ENCODE measurements around the gene TCF12.
A peak's percentile ranks its signal among the peaks of the same experiment; 100 is the strongest.
"Not testable (repeated sequence)": the region's sequence is repeated elsewhere in the genome, so short reads cannot be mapped to it uniquely, and the experiment has no call there.

The TCF12 gene

DNA sequence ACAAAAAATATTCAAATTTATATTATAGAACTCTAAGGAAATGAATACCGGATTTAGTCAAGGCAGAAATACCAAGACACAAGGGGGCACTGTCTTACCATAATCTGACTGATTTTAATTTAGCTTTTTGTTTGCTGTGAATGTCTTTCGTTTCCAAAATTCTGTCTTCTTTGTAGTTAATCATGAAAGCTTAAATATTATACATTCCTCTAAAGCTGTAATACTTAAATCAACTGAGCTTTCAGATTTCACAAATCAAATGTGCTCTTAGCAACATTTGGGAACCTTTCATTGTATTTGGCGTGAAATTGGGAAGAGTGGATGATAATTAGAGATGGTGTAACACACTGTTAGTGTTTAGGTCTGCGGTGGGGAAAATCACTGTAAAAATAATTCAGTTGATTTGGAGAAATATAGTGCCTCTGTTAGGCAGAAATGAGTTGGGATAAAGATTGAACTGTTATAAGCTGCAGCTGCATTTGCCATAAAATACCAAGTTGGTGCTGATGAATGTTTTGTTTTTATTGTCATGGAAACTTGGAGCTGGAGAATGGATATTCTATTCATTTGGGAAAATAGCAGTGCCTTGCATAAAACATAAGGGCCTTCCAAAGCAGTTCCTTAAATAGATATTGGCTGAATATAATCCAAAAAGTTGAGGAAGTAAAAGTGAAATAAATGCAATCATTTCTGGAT, 228.2 kb downstream of the TCF12 start:
- DNase-seq = peak in 1 of 2 donors; percentile 7

DNA sequence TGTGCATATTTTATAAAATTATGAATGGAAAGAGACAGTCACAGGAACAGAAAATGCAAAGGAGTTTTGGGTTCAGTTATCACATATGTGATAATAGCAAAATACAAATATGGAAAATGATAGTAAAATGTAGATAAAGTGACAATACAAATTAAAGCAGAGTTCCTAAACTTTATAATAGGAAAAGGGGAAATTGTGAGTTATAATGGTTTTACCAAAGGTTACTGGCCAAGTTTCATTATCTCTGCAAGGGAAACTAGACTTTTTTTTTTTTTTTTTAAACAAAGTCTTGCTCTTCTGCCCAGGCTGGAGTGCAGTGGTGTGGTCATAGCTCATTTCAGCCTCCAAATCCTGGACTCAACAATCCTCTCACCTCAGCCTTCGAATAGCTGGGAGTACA, 229.2 kb downstream of the TCF12 start:
- DNase-seq = no peak

DNA sequence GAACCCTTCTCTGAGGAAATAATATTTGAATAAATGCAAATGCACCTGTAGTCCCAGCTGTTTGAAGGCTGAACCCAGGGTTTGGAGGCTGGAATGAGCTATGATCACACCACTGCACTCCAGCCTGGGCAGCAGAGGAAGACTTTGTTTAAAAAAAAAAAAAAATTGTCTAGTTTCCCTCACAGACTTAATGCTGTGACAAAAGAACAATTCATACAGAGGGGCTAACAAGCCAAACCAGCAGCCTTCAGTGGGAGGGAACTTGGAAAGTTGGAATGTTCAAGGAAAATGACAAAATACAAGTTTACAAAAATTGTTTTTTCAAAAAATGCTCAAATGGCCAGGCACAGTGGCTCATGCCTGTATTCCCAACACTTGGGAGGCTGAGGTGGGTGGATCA, 229.8 kb downstream of the TCF12 start:
- DNase-seq = no peak

DNA sequence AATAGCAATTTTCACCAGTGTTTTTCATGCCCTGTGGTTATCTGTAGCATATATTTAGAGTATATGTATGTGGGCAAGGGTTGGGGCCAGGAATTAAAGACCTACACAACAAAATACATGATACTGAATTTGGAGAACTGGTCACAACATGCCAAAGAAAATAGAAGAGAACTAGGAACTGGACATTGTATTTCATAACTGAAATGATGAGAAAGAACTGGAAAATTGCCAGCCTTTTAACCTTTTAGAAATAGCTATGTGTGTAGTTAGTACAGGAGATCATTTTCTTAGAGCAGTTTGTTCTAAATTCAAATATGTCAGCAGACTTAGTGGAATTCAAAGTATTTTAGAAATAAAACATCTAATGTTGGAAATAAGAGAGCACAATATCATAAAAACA, 230.8 kb downstream of the TCF12 start:
- no peak for DNase-seq

DNA sequence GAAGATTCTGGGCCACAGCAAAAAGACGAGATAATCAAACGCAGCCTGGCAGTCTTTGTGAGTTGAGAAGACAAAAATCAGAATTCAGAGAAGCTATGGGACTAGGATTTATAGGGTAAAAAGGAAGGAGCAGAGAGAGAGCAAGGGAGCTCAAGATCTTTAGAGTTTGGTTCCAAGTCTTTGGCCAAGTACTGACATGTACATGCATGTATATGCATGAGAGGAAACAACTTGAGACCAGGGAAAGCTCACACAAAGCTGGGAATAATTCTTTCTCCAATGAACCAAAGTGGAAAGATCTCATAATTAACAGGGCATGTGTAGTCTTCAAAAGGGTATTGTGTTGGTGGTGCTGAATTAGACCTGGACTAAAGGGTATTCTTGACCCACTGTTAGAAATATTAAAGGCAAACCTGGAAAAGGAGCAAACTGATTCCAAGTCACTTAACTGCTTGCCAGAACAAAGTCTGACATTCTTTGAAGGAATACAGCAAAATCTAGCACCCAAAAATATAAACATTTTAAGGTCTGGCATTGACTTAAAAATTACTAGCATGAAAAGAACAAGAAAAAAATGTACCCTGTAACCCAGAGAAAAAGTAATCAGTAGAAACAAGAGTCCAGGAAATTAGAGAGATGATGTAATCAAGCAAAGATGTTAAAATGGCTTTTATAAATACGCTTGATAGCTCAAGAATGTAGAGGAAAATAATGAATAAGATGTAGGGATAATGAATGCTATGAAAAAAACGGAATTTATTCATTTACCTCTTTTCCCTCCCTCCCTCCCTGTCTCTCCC, 231.8 kb downstream of the TCF12 start:
- no peak for DNase-seq

DNA sequence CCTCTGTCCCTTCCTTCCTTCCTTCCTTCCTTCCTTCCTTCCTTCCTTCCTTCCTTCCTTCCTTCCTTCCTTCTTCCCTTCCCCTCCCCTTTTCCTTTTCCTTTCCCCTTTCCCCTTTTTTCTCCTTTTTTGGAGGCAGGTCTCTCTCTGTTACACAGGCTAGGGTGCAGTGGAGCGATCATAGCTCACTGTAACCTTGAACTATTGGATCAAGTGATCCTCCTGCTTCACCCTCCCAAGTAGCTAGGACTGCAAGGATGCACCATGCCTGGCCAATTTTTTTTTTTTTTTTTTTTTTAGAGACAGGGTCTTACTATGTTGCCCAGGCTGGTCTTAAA, 232.4 kb downstream of the TCF12 start:
- DNase-seq = not testable (repeated sequence)

DNA sequence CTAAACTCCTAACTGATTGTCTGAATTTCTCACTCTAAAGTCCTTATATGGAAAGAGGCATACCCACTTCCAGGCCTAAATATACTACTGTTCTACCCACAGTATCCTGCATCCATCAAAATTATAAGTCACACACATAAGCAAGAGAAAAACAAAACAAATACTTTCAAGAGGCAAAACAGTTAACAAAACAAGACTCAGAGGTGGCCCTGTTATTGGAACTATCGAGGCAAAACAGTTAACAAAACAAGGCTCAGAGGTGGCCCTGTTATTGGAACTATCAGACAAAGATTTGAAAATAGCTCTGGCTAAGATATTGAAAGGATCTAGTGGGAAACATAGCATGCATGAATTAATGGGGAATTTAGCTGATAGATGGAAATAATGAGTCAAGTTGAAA, 233.7 kb downstream of the TCF12 start:
- DNase-seq = no peak

DNA sequence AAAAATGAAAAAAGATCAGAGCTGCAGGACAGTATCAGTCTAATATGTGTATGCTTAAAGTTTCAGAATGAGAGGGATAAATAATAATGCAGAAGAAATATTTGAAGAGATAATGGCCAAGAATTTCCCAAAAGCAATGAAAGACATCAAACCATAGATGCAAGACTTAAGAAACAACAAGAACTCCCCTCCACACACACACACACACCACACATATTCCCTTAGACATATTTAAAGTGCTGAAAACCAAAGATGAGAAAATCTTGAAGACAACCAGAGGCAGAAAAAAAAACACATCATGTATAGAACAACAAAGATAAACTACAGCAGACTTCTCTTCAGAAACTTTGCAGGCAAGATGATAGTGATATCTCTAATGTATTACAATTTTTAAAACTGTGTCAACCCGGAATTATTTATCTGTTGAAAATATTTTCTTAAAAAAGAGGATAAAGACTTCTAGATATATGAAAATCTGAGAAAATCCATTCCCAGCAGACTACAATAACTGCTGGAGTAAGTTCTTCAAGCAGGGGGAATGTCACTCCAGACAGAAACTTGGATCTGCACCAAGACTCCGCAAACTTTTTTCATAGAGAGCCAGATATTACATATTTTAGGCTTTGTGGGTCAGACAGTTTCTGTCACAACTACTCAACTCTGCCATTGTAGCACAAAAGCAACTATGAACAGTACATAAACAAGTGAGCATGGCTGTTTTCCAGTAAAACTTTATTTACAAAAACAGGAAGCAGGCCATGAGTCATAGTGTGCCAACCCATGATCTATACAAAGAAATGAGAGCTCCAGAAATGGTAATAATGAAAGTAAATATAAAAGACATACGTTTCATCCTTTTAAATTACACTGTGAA, 234.5 kb downstream of the TCF12 start:
- no peak for DNase-seq

DNA sequence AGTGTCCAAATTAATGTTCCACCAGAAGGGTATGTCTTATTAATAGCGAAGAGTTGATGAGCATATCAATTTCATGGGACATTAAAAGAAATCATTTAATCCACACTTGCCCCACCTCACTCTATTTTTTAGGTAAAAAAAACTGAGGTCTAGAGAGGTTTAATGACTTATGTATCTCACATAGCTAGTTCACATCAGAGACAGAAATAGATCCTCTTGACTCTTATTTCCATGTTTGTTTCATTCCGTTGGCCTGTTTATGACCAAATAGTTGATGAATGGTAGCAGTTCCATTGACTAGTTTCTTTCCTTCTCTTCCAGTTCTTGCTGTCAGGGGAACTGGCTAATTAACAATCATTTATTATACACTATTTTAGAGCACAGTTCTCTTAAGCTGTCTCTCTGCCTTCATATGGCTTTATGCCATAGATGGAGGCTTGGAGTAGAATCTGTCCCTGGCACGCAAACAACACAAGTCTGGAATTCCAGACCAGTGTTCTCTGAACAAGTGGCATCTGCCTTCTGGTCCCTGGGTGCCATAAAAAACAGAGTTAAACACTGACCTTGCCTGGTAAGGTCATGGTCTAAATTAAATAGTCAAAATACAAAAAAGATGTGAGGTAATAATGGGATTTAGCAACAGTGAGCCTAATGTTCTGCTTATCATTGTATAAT, 237.9 kb downstream of the TCF12 start:
- no peak for DNase-seq

DNA sequence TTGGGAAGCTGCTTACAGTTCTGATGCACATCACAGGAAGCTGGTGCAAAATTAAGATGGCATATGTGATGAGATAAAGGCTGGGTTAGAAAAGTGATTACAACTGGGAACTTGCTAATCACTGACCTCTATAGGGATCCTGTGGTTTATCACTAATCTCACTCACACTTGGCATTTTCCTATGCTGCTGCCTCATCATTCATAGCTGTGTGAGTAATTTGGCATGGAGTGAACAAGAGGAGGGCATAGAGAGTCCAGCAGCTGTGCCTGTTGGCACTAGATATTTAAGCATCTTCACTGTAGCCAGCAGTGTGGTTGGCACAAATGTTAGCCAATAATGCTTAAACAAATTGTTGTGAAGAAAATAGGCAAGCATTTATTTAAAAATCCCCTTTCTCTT, 240.1 kb downstream of the TCF12 start:
- DNase-seq = no peak

DNA sequence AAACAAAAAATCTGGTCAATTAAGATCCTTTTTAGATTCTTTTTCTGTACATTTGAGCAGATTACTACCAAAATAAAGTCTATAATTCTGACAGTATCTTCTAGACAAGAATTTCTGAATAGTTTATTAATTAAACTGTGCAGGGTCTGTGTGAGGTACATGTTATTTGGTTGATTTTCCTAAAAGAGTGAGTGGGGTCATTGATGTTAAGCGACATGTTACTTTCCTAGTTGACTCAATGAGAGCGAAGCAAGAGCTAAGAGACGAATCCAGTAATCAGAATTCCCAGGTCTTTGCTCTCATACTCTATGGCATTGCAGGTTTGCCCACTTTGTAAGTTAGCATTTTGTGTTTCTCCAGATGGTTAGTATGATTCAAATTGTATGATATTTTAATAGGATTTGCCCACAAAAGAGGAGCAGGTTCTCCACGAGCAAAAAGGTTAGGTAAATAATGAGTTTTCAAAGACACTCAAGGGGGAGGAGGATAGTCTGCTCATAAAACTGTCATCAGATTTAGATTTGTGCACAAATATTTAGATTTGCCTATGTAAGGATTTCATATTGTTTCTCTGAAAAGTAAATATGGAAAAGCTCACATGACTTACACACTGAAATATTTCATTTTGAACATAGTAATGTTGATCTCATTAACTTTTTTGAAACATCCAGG, 240.7 kb downstream of the TCF12 start:
- DNase-seq = no peak

DNA sequence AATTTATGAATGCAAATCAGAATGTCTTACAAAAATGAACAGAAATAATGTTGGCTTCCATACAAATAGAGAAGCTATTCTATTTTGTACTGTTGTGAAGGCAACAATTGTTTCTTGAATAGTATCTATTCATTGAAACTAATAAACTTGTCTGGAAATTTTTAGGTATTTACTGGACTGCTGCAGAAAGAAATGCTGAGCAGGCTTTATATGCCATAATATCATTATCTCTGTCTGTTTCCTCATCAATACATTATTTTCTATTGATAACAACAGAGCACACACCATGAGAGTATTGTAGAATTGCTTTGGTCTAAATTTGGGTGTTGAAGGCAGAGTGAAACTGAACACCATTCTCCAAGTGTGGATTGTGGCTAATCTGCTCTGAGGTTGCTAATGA, 241.3 kb downstream of the TCF12 start:
- no peak for DNase-seq

DNA sequence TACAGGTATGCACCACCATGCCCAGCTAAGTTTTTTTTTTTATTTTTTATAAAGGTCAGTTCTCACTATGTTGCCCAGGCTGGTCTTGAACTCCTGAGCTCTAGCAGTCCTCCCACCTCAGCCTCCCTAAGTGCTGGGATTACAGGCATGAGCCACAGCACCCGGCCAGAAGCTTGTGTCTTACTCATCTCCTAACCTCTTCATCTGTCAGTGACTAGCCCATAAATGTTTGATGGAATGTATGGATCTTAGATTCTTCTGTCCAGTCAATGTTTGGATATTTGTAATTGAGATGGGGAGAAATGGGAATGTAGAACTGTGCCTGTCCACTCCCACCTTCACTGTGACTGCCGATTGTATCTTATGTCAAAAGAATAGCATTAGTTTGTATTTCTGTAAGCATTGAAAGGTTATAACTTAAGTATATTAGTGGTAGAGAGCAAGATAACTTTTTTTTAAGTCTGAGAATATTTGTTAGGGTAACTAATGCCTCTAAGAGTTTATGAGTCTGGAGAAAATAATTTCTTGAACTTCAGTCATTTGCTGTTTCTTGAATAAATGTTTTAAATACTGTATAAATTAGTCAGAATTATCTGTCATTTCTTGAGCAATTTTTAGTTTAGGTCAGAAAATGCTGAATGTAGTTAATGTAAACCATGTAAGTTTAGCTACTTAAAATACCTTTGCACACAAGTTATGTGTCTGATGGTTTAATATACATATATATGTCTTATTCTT, 242.5 kb downstream of the TCF12 start:
- no peak for DNase-seq

DNA sequence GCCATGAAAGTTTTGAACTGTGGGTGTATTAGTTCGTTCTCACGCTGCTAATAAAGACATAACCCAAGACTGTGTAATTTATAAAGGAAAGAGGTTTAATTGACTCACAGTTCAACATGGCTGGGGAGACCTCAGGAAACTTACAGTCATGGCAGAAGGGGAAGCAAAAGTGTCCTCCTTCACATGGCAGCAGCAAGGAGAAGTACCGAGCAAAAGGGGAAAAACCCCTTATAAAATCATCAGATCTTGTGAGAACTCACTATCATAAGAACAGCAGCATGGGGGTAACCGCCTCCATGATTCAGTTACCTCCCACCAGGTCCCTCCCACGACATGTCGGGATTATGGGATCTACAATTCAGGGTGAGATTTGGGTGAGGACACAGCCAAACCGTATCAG, 245.8 kb downstream of the TCF12 start:
- not testable (repeated sequence) for DNase-seq

DNA sequence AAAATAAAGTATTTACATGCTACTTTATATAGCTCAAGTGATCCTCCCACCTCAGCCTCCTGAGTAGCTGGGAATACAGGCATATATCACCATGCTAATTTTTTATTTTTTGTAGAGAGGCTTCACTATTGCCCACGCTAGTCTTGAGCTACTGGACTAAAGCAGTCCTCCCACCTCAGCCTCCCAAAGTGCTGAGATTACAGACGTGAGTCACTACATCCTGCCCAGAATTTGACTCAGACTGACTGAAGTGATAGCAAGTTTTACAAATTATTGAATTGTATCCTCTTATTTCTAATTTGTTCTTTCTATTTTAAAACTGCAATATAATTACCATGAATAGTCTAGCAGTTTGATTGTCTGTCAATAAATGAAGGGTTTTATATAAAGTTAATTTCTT, 247.5 kb downstream of the TCF12 start:
- no peak for DNase-seq

DNA sequence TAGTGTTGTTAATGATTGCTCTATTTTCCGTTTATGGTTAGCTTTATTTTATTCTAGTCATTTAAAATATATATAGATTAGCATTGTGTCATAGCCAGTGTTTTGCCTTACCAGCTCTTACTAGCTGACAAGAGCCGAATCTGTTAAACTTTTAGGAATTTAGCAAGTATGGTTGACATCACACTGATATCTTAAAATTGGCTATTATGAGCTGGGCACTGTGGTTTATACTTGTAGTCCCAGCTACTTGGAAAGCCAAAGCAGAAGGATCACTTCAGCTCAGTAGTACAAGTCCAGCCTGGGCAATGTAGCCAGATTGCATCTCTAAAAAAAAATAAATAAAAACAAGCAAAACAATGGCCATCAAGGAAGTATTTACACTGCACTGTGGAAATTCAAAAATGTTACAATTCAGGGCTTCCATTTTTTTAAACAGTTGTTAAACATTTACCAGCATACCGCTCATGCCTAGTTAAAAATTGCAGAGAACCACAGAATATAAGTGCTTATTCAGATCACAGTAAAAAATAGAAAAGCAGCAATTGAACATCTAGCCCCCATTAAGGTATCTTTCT, 249.5 kb downstream of the TCF12 start:
- DNase-seq = no peak

DNA sequence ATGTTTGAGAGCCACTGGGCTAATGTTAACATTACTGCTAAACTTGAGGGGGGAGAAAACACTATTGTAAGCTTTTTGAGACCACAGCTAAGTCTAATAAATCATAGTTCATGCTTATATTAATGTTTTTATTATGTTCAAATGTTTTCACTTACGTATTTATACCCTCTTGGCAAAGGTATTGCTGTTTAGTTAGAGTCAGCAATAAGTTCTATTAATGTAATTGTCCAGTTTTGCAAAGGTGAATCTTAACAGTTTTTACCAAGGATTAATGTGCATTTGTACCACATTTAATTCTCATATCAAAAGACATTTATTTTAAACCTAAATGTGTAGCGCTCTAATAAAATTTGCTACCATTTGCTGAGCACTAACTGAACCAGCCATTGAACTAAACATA, 251.2 kb downstream of the TCF12 start:
- DNase-seq = no peak

DNA sequence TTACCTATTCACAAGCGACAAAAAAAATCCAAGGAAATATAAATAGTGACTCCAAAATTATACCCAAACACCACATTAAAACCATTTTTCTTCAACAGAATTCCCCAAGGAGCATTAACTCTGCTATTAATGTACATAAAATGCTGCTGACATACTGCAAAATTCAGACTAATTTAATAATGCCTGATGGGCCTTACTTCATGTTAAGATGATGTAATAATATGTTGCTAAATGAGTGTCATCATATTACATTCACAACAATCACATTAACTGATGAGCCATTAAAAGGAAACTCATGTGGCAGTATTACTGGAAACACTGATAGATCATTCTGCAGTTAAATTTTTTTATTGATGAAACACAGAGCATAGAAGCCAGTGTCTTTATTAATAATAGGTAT, 253.0 kb downstream of the TCF12 start:
- DNase-seq = no peak

DNA sequence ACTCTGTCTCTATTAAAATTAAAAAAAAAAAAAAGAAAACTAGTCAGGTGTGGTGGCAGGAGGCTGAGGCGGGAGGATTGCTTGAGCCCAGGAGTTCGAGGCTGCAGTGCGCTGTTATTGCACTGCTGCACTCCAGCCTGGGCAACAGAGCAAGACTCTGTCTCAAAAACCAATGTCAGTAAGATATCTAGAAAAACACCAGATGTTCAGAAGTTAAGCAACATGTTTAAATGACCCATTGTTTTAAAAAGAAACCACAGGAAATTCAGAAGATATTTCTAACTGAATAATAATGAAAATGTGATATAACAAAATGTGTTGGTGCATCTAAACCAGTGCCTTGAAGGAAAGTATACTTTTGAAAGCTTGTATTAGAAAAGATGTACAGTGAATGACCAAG, 254.5 kb downstream of the TCF12 start:
- DNase-seq = no peak

DNA sequence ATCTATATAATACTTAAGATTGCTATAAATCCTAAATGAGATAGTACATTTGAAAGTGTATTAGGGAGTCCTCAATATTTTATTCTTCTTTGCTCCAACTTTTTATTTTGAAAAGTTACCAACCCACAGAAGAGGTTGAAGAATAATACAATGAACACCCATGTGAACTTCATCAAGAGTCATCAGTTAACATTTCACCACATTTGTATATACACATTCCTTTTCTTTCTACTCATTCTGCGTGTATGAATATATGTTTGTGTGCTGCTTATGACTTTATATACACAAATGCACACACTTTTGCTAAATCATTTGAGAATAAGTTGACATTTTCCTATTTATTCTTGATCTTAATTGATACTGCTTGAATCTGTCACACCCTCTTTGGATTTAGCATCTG, 264.6 kb downstream of the TCF12 start:
- DNase-seq = no peak

DNA sequence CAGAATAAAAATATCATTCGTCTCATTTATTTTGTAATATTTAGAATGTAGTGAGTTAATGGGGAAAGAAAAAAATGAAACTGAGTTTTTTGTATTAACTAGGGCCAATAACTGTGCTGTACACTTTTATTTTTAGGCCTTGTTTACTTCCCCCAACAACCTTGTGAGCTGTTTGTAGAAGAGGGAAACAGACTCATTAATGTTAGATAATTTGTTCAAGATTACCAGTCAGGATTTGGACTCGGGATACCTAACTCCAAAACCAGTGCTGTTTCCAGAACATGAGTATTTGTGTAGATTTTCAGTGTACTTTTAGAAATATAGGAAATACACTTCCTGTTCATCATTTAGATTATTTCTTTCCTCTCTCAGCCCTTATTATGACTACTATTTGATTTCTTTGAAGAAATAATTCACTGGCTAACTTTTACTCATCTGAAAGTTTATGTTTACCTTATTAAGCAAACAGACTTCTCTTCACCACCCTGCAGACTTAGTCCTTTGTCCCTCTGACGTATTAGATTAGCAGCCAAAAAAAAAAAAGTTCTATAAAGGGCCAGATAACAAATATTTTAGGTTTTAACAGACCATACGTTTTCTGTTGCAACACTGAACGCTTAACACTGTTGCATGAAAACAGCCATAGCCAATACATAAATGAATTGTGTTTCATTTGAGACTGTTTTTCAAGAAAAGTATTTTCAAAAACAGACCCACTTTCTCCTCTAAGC, 265.3 kb downstream of the TCF12 start:
- no peak for DNase-seq
